Measurements from ENCODE around the gene PCDH9. TPM values are rescaled to one million over a fixed set of nuclear protein-coding genes. Genes with fewer than 3 reads are reported as not detected.

The PCDH9 gene
- total and polyA plus RNA-seq, 10 donors, result 0.24 to 8.1 (median 3.8) TPM

- Histone ChIP-seq H3K4me1 (no peaks in the 10 kb centered on the region), H3K36me3 (no peaks in the 10 kb centered on the region), H3K27ac (no peak overlapping the region), H3K9me3 (no peaks in the 10 kb centered on the region), H3K27me3 (replicated peaks in 1 of 7) (no peaks in the 10 kb centered on the region), H3K4me3 (no peak overlapping the region)
- intact Hi-C loops (cut with DNase I; ENCODE audit: low total_unique reads), result no loop called here
- no peak for TF ChIP-seq POLR2AphosphoS5 (IDR thresholded peaks at IDR 0.05)
- TF ChIP-seq POLR2A (IDR thresholded peaks at IDR 0.05), result no peak
- no peak for TF ChIP-seq CTCF (IDR thresholded peaks at IDR 0.05 in 8 of 11, conservative IDR thresholded peaks at IDR 0.05 in 3 of 11)
- 34 to 50% (median 44%) methylated on average over 1 of the region's 1 CpG for WGBS, 5 donors
- DNase-seq, result no peak
These were observed 138.5 kb downstream of the PCDH9 start for GRCh38 chr13:67091603-67092002.

GRCh38 chr13:67090856-67091255 lies 139.3 kb downstream of the PCDH9 start:
- Histone ChIP-seq H3K27me3 (replicated peaks in 1 of 7) (no peaks in the 10 kb centered on the region), H3K27ac (no peak overlapping the region), H3K9me3 (no peaks in the 10 kb centered on the region), H3K4me3 (no peak overlapping the region), H3K4me1 (no peaks in the 10 kb centered on the region), H3K36me3 (no peaks in the 10 kb centered on the region)
- intact Hi-C loops (cut with DNase I; ENCODE audit: low total_unique reads), result no loop called here
- DNase-seq, result no peak
- 59 to 63% (median 61%) methylated on average over 2 of the region's 2 CpGs for WGBS, 5 donors
- TF ChIP-seq CTCF (IDR thresholded peaks at IDR 0.05 in 8 of 11, conservative IDR thresholded peaks at IDR 0.05 in 3 of 11), result no peak
- TF ChIP-seq POLR2AphosphoS5 (IDR thresholded peaks at IDR 0.05), result no peak
- TF ChIP-seq POLR2A (IDR thresholded peaks at IDR 0.05), result no peak

- WGBS, 5 donors, result 73 to 82% (median 81%) methylated on average over 2 of the region's 2 CpGs
- Histone ChIP-seq H3K4me3 (no peak overlapping the region), H3K9me3 (no peaks in the 10 kb centered on the region)
These were observed 142.6 kb downstream of the PCDH9 start for GRCh38 chr13:67087527-67087926.

DNA sequence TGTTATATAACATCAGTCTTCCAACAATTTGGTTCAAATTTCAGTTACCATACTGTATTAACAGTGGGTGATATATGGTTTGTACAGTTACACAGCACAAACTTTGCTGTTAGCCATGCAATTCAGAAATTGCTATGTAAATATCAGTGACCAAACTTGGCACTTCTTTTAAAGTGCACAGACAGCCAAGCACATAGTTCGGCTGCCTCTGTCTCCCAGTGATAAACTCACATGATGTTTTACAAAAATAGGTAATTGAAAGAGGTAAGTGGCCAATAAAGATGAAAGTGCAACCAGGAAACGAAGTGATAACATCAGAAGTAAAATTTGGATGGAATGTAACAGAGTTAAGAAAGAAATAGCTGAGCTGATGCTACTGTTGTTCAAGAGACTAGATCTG lies 143.9 kb downstream of the PCDH9 start:
- no peaks in the 10 kb centered on the region for H3K4me1 ChIP-seq
- no peak overlapping the region for H3K4me3 ChIP-seq
- H3K36me3 ChIP-seq, result no peaks in the 10 kb centered on the region
- H3K27ac ChIP-seq, result no peak overlapping the region
- DNase-seq, result no peak
- WGBS, 5 donors, result 66 to 81% (median 69%) methylated on average over 2 of the region's 2 CpGs
- intact Hi-C loops (cut with DNase I; ENCODE audit: low total_unique reads), result no loop called here
- H3K27me3 ChIP-seq (replicated peaks in 1 of 7), result no peaks in the 10 kb centered on the region
- H3K9me3 ChIP-seq, result no peaks in the 10 kb centered on the region
- no peak for TF ChIP-seq POLR2A (IDR thresholded peaks at IDR 0.05)
- TF ChIP-seq POLR2AphosphoS5 (IDR thresholded peaks at IDR 0.05), result no peak
- no peak for TF ChIP-seq CTCF (IDR thresholded peaks at IDR 0.05 in 8 of 11, conservative IDR thresholded peaks at IDR 0.05 in 3 of 11)

More at GRCh38 chr13:67087527-67087926, 142.6 kb downstream of the PCDH9 start:
- H3K4me1 ChIP-seq, result no peaks in the 10 kb centered on the region
- no peak overlapping the region for H3K27ac ChIP-seq
- no peaks in the 10 kb centered on the region for H3K27me3 ChIP-seq (replicated peaks in 1 of 7)
- intact Hi-C loops (cut with DNase I; ENCODE audit: low total_unique reads), result no loop called here
- no peak for DNase-seq
- no peak for TF ChIP-seq CTCF (IDR thresholded peaks at IDR 0.05 in 8 of 11, conservative IDR thresholded peaks at IDR 0.05 in 3 of 11)
- TF ChIP-seq POLR2AphosphoS5 (IDR thresholded peaks at IDR 0.05), result no peak
- TF ChIP-seq POLR2A (IDR thresholded peaks at IDR 0.05), result no peak
- H3K36me3 ChIP-seq, result no peaks in the 10 kb centered on the region
